Measurements from ENCODE around the gene TMEM273.

TMEM273 gene

DNA sequence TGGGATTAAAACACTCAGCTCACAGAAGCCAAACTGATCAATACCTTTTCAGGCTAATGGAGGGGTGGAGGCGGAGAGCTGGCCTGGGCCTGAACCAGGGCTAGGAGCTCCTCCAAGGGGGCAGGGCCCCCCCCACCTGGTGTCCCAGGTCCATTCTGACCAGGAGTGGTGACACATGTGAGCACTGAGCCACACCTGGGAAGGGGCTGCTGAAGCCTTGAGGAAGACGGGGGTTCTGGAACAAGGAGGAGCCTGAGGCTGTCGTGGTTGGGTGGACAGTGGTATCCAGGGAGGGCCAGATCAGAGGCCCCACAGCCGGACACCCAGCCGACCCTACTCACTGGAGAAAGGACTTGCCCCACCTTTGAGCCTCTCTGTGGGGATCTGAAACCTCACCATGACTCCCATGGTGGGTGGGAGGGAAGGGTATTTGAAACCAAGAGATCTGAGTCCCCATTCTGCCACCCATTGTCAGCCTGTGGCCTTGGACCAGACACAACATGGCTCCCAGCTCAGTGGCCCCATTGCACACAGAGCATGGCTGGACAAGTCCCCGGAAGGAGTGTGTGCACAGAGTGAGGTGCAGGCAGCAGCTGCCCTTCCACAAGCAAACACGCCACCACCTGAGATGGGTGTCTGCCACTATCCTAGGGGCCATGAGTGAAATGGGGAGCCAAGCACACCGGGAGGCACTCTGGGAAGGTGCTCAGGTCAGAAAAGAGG, 12.4 kb downstream of the TMEM273 start:
- DNase-seq = no peak

DNA sequence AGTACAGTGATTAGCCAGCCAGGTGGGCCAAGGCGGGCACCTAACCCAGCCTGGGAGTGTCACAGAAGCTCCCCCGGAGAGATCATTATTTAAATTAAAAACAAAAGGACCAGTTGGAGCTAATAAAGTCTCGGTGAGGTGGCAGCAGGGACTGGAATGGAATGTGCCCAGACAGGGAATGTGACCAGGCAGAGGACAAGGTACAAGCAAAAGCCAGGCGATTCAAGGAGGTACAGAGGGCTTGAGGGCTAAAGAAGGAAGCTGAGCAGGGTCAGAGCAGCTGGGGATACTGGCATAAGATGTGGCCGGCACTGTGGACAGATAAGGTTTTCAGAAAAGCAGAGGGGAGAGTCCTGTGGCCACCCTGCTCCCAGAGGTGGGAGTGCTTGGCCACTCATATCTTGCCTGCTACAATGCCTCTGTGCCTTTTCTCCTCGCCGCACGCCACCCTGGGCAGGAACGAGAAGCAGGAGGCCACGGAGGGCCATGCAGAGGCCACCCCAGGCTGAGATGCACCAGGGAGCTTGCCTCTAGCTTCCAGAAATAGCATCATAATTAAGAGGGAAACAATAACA, 13.2 kb downstream of the TMEM273 start:
- DNase-seq = no peak

DNA sequence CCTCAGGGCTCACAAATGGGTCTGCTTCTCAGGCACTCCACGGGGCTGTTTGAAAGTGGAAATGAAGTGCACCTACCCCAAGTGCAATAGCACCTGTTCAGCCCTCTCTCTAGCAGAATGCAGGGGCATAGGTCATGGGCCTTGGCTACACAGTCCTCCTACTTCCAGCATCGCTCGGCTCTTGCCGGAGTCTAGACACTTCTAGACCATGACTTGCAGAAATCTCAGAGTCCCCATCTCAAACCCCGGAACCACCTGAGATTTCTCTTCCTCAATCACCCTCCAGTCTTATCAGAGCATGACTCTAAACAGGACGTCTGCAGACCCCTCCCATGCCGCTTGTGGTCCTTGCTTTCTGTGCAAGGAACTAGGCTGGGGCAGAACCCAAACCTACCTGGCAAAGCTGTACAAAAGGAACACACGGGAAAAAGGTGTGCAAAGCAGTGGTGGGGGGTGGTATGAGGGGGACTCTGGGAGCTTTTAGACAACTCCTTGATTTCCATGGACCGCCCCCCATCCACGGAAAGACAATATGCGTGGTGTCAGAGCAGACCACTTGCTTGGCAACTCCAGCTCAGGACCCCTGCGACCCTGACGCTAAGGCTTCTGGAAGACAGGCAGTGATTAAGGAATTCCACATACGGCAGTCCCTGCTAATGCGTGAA, 13.8 kb downstream of the TMEM273 start:
- no peak for DNase-seq

GRCh38 chr10:49173853-49174252, 14.3 kb downstream of the TMEM273 start:
- no peak for DNase-seq

GRCh38 chr10:49173201-49173772, 14.9 kb downstream of the TMEM273 start:
- DNase-seq = no peak

GRCh38 chr10:49172777-49173132, 15.4 kb downstream of the TMEM273 start:
- DNase-seq = no peak

DNA sequence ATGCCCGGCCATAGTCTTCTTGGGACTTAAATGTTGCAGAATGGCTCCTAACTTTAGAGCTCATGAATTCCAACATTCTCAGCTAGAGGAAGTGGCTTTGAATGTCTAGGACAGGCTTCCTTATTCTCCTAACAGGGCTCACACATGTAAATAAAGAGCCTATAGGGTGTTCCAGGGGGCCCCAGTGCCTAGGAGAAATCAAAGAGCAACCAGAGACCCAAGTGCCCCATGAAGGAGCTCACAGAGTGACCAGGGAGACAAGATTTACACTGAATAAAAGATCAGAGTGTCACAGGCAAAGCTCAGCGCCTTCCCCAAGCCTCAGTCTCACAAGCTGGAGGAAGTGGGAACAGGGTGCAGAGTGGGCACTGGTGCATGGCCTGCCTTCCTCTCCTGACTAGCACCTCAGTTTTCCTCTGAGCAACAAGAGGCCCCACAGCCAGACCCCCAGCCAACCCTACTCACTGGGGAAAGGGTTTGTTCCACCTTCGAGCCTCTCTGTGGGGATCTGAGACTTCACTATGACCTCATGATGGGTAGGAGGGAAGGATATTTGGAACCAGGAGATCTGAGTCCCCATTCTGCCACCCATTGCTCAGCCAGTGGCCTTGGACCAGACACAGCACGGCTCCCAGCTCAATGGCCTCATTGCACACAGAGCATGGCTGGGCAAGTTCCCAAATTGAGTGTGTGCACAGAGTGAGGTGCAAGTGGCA, 16.0 kb downstream of the TMEM273 start:
- no peak for DNase-seq

DNA sequence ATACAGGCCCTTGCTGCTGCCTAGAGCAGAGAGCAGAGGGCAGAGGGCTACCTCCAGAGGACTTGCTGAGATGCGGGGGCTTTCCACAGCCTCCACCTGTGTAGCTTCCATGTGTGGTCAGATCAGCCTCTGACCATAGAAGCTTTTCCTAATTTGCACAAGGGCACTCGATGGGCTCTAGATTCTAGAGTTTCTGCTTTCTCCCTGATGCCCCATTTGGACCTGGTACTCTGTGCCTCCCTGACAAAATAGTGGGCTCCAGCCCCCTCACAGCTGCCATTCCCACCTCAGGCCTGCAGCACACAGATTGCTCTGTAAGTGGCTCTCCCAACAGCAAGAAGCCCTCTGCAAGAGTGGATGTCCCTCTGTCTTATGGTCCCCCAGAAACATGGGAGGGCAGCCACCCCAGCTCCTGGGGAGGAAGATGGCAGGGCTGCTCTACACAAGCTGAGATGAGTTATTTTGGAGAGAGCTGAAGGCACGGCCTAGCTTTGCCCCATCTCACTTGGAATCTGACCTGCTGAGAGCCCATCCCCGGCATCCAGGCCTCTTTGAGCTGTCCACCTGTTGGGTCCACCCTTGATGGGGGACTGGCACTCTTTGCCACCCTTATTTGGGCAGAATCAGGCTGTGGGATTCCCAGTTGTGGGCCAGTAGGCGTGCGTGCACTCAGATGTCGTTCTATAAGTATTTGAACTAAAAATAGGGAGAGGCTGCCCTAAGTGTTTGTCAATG, 16.7 kb downstream of the TMEM273 start:
- no peak for DNase-seq

DNA sequence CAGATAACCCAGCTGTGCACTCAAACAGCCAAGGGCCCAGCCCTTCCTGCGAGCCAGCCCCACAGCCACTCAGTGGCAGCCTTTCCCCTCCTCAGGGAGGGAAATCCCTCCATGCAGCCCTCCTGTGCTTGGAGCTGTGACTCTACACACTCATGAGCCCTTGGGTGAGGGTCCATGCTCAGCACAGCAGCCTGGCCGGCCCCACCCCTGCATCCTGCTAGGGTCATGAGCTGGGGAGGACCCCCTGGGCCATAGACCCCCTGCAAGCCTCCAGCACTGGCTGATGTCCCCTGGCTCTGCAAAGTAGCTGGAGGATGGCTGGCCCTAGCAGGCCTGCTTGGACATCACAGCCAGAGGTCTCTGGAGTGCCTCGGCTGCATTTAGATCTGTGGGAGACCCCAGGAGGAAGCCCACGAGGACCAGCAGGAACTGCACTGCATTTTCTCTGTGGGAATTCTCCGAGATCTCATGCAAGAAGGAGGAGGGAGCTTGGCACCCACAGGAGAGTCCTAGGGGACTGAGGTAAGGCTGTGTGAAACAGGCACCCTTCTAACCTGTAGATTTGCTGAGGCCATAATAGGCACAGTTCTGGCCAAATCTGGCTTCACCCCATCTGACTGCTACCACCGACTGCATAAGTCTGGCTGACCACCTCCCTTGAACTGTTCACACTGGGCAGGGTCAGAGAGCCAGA, 17.4 kb downstream of the TMEM273 start:
- no peak for DNase-seq

GRCh38 chr10:49169776-49170175, 18.4 kb downstream of the TMEM273 start:
- DNase-seq = no peak

DNA sequence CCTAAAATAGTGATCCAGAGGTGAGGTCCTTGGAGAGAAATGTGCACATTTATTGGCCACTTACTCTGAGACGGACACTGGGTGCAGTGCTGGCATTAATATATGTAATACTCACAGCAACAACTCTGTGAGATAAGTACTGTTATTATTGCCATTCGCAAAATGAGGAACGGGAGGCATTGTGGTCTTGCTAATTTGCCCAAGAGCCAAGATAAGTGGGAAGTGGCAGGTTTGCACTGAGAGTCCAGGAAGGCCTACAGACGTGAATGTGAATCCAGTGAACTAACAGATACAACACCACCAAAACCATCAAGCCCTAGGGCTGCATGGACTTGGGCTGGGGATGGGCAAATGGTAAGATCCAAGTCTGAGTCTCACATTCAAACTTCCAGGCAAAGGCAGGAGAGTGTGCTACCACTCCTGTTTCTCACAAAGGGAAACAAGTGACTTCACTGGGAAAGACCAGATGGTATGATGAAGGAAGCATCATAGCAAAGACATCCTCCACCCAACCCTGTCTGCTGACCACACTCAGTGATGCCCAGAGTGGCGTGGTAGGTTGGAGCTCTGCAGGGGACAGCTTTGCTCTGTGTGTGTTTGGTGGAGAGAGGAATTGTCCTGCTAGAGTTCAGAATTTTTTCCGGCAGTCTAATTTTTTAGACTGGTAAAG, 19.2 kb downstream of the TMEM273 start:
- no peak for DNase-seq

- DNase-seq = no peak
Observed at GRCh38 chr10:49168171-49168540, 20.0 kb downstream of the TMEM273 start.

- DNase-seq = no peak
Observed at GRCh38 chr10:49167425-49168170, 20.6 kb downstream of the TMEM273 start.

- DNase-seq = no peak
Observed at GRCh38 chr10:49166484-49167400, 21.4 kb downstream of the TMEM273 start.

GRCh38 chr10:49165821-49166483, 22.2 kb downstream of the TMEM273 start:
- no peak for DNase-seq

- no peak for DNase-seq
Observed at GRCh38 chr10:49165259-49165658, 22.9 kb downstream of the TMEM273 start.

GRCh38 chr10:49164559-49165188, 23.5 kb downstream of the TMEM273 start:
- DNase-seq = peak; percentile 36

DNA sequence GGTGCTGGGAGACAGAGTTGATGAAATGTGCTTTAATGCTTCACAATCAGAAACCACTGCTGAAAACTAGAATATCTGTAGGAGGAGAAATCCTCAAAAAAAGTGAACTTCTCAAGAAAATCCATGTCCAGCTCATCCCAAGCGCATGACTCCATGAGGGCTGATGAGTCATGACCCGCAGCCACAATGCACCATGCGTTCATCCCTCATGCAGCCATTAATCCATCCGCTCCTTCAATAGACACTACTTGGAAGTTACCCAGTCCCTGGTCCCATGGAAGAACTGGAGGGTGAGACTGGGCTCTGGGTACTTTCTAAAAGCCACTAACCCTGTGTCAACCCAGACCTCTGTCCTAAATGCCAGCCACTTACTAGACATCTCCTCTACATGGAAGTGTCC, 24.4 kb downstream of the TMEM273 start:
- no peak for DNase-seq
